G401 (cell line): ENCODE measurements around the gene ZIC4. TPM values are rescaled to one million over a fixed set of nuclear protein-coding genes. Genes with fewer than 3 reads are reported as not detected.

ENCODE experiments used
- DNase-seq: peaks from one replicate; pipeline ENCODE4 v3.0.0-alpha.2; 2015; ENCODE audit warnings: low spot score
- in situ Hi-C: cut with HindIII; loops from 2 replicates; pipeline ENCODE4 v1.10.0; 2016; ENCODE audit warnings: low sequenced_read_pairs, mixed read lengths
- total RNA-seq: library from RNA; depleted of rRNA; stranded (reverse); fragments of >200 nt; shearing (Covaris generic); gene quantifications from 2 replicates; pipeline ENCODE4 v1.2.3, GENCODE V29; 2014; rRNA removed

The ZIC4 gene
- not detected in 2 replicates for total RNA-seq

DNA sequence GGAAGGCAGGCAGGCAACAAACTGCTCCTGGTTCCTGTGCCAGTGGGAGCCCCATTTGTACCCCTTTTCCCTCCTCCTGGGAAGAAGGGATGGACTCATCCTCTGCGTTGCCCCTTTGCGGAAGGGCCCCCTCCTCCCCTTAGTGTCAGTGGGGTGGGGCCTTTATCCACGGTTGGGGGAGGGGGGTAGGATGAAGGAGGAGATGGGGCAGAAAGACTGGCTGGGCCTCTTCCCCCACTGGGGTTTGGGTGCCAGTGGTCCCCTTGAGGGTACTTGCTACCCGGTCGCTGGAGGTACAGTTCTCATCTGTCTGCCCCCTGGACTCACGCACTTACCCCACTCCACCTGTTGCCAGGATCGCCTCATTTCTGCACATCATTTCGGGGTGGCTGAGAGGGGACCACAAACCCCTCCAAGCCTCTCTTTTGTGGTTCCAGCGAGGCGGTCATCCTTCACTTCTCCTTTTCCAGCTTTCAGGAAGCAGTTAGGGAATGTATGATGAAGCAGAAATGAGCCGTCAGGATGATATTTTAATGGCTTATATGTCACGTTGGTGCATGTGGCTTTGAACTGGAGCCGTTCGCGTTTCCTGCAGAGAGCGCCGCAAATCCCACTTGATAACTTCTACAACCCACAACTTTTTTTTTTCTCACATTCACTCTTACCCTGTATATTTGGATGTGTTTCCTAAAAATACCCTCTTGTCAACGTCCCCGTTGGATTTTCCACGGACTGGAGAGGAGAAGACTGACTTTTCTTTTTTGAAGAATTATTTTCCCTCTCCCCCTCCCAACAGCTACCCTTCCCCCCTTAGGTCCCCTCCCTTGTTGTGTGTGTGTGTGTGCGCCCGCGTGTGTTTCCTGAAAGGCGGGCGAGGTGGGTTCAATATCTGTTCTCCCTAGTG, at the start of gene ZIC4:
Gene ZIC4, minus strand, starts transcription at position 516 of the 904 bp plus-strand sequence. CDS start 3,746 bp downstream, outside the sequence.
- DNase-seq: peak; percentile 67
- in situ Hi-C loops: no loop called here

DNA sequence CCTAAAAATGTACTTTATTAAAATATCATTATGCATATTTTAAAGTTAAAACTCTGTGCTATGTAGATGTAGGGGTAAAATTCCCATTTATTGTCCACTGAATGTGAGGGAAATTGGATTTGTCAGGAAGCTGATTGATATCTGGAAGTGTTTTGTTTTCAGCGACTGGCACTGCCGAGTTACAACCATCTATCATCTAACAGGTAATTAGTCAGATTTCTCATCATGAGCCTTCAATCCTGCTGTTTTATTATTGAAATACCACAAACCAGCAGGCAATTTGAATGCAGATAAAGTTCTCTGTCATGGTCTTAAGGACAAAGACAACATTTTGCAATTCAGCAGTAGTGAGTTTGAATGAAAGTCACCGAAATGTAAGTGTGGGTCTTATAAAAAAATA, 43.3 kb upstream of the ZIC4 start:
- in situ Hi-C loops: no loop called here
- DNase-seq: no peak

DNA sequence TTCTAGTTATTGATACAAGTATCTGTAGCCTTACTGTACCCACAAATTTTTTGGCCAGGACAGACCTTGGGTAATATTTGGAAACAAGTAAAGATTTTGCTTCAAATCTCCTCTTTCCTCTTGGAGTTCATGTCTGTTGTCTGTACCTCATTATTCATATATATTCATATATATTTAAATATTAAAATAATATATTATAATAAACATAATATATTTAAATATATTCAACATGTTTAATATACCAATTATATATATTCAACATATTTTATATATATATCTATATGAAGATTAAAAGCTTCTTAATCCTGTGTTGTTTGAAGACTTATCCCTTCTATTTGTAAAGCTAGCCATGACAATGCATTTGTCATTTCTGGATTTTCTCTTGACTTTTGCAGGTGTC, 40.9 kb upstream of the ZIC4 start:
- in situ Hi-C loops: no loop called here

DNA sequence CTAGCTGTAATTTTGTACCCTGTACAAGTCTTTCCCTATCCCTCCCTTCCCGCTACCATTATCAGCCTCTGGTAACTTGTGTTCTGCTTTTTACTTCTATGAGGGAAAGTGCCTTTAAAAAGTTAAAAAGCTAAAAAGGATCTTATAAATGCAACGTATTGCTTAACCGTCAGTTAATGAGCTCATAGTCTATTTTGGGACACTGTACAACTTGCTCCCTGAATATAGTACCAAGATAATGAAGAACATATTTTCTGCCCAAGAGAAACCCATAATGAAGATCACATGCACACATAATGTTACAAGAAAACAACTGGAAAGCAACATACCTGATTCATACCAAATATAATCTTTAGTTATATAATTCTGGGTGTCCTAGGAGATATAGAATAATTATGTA, 25.4 kb upstream of the ZIC4 start:
- in situ Hi-C loops: no loop called here

More for the DNA sequence above, 40.9 kb upstream of the ZIC4 start:
- DNase-seq: no peak

DNA sequence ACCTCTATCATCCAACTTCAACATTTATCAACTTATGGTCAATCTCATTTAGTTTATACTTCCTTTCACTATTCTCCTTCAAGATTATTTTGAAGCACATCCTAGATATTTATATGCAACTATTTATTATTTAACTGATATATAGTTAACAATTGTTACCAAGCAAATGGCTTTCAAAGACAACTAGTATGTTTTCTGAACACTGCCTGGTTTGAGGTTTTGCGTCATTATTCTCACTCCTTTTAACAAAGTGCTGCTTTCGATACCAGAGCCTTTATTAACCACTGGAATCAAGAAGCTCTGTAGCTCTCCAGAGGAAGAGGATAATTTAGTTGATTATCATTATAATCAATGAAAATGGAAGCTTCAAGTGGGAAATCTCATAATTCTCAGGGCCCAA, 22.4 kb upstream of the ZIC4 start:
- in situ Hi-C loops: no loop called here

More for the DNA sequence above, 25.4 kb upstream of the ZIC4 start:
- DNase-seq: peak; percentile 27

DNA sequence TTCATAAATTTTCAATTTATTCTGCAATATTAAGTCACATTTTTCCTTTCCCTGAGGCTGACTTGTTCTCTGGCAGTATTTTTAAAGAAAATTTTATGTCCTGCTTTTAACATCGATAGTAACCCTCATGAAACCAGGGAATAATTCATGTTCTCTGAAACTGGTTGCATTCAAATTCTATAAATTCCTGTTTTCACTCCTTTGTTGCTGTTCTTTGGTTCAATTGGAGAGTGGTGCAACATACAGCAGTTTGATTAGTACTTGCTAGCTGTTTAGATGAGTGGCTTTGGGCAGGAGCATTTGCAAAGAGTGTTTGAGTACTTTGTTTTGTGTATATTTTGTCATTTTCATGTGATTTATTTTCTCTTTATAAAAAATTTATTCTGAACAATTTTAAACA, 22.0 kb upstream of the ZIC4 start:
- DNase-seq: peak; percentile 74
- in situ Hi-C loops: no loop called here

More for the DNA sequence above, 22.4 kb upstream of the ZIC4 start:
- peak; percentile 51 for DNase-seq

- in situ Hi-C loops: no loop called here
- peak; percentile 82 for DNase-seq
These were observed 21.4 kb upstream of the ZIC4 start for GRCh38 chr3:147427746-147428145.

DNA sequence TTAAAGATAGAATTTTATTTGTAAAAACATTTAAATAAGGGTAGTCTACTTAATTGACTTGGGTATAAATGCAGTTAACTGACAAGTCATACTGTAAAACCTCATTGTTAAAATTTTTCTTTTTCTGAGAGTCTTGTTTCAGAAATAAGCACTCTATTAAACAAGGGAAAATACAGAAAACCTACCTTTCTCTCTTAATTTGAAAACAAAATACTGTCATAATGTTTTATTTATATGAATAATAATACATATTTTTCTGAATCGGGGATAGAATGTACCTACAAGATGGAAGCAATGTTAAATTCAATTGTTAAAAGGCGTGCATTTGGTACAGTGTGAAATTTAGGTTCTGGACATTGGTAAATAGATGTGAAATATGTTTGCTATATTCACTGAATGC, 20.6 kb upstream of the ZIC4 start:
- in situ Hi-C loops: no loop called here
- peak; percentile 58 for DNase-seq

- peak; percentile 57 for DNase-seq
- in situ Hi-C loops: no loop called here
These were observed 19.1 kb upstream of the ZIC4 start for GRCh38 chr3:147425388-147425850.

DNA sequence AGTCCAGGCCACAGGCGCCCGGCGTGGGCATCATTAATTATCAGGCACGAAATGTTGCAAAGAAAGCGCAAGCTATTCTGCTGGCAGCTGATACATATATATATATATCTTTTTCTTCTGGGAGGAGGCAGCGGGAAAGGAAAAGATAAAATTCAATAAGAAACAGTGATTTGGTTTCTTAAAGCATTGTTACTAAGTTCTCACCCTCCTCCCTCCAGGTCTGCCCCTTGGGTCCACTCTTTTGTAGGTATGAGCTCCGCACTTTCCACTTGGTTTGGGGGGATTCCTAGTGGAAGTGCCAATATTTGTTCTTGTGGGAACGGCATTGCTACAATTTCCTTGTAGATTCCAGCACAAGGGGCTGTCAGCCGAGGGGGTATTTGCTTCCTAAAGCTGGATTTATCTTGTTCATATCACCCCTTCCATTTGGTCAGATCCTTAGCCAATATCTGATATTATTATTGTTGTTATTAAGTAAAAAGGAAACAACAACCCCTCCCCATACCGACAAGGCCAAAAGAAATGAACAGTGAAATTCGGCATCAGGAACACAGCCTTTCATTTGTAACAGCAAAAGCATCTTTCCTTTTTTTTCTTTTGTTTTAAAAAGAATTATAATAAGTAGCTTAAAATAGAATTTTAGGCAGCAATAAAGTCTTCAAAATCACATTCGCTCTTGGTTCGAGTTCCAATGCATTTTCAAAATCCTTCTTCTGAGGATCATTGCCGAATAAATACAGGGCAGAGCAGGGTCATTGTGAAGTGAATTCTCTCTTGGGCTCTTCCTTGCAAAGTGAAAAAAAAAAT, 18.4 kb upstream of the ZIC4 start:
- in situ Hi-C loops: no loop called here
- DNase-seq: no peak

- peak; percentile 82 for DNase-seq
- in situ Hi-C loops: no loop called here
These were observed 17.6 kb upstream of the ZIC4 start for GRCh38 chr3:147423798-147424580.

DNA sequence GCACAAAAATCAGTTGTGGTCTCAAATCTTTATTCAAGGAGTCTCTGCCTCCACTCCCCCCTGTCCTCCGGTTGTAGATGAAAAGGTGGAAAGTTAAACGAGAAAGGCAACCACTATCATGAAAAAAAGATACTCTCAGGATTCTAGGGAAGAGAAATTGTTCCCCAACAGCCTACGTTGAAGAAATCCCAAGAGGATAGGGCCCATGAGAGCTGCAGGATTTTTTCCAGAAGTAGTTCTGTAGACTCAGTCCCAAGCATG, 17.1 kb upstream of the ZIC4 start:
- DNase-seq: no peak
- in situ Hi-C loops: no loop called here

GRCh38 chr3:147422601-147423536, 16.5 kb upstream of the ZIC4 start:
- peak; percentile 88 for DNase-seq
- in situ Hi-C loops: no loop called here

GRCh38 chr3:147422196-147422595, 15.9 kb upstream of the ZIC4 start:
- DNase-seq: peak; percentile 58
- in situ Hi-C loops: no loop called here

- DNase-seq: peak; percentile 90
- in situ Hi-C loops: no loop called here
These were observed 15.0 kb upstream of the ZIC4 start for GRCh38 chr3:147421184-147421912.

DNA sequence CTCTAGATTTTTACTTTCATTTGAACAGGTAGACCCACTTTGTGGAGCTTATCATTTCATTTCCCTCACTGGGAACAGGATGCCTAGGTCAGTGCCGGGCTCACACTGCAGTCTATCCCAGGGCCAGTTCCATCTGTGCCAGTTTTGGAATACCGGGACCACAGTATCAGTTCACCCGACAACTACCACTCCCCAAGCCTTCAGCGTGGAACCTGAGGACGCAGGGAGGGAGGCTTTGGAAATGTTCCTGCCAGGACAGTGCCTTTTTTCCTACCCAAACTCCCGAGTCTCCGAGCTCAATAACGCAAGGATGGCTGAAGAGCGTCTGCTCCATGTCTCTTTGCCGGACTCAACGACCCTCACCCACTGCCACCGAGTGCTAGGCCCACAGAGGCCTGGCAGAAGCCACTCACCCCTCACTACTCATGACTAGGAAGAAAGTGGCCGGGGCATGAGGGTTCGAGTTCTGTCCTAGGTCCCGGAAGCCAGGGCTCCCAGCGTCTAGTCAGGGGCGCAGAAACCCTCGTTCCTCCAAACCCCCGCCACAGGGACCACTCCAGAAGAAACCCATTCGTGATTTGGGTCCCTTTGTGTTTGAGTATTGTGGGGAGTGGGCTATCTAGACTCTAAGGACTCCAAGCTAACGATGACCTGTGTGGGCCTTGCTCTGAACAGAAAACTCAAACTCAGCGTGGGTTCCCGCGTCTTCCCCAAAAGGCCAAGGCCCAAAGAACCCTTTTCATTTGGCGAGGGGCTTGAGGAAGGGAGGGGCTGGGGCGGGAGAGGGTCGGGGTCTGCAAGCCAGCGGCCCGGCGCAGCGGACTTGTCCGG, 14.2 kb upstream of the ZIC4 start:
- in situ Hi-C loops: no loop called here
- DNase-seq: peak; percentile 61

GRCh38 chr3:147419781-147420224, 13.5 kb upstream of the ZIC4 start:
- in situ Hi-C loops: no loop called here
- peak; percentile 53 for DNase-seq
